IMR-90 (cell line): ENCODE measurements around the gene TCP1. TPM values are rescaled to one million over a fixed set of nuclear protein-coding genes. Genes with fewer than 3 reads are reported as not detected.

Source experiments
- ATAC-seq: fragments of 200-7000 bp; cut with Tn5 transposase; 2 replicates; pipeline ENCODE4 v1.9.1; 2020; ENCODE audit warnings: low read depth, mild to moderate bottlenecking, moderate library complexity
- BruUV-seq: library from RNA; stranded (reverse); fragments of 400-500 nt; replicated peaks from 2 replicates; lab custom pipeline; 2021; lab: Mats Ljungman, UMichigan
- CTCF ChIA-PET: fragments of 300-600 bp; formaldehyde crosslinking; extraction: SDS; loops from one replicate; lab custom pipeline; 2021; ENCODE audit warnings: antibody characterized with exemption; lab: Yijun Ruan, JAX
- POLR2A ChIA-PET: fragments of 300-600 bp; sonication (Branson Sonifier 250); formaldehyde crosslinking; loops from one replicate; lab custom pipeline; 2022; ENCODE audit warnings: antibody characterized with exemption; ENCODE audit not compliant: unreplicated experiment; lab: Charles Lee
- DNase-seq: peaks from one replicate; pipeline ENCODE4 v3.0.0; 2013
- H2AFZ ChIP-seq: replicated peaks from 2 replicates; pipeline ENCODE3; 2013; ENCODE audit warnings: low read length, mild to moderate bottlenecking; ENCODE audit not compliant: poor library complexity
- H2AK5ac ChIP-seq: 2 replicates; pipeline ENCODE4 v1.6.1; 2013; ENCODE audit warnings: low read depth, low read length, inconsistent platforms
- H2AK9ac ChIP-seq: replicated peaks from 2 replicates; pipeline ENCODE3; 2013; ENCODE audit warnings: mild to moderate bottlenecking, low read depth, low read length, moderate library complexity; ENCODE audit not compliant: poor library complexity
- H2BK120ac ChIP-seq: 2 replicates; pipeline ENCODE4 v1.6.1; 2013; ENCODE audit warnings: low read depth, low read length, inconsistent platforms
- H2BK15ac ChIP-seq: 3 replicates; pipeline ENCODE4 v1.6.1; 2013; ENCODE audit warnings: low read depth, low read length, inconsistent platforms
- H2BK20ac ChIP-seq: 2 replicates; pipeline ENCODE4 v1.6.1; 2013; ENCODE audit warnings: low read depth, mild to moderate bottlenecking, inconsistent platforms, low read length, moderate library complexity
- H2BK5ac ChIP-seq: 2 replicates; pipeline ENCODE4 v1.6.1; 2013; ENCODE audit warnings: mild to moderate bottlenecking, low read depth, low read length, inconsistent platforms; ENCODE audit not compliant: poor library complexity, severe bottlenecking
- H3K14ac ChIP-seq: replicated peaks from 2 replicates; pipeline ENCODE4 v1.6.1; 2013; ENCODE audit warnings: low read depth, low read length, inconsistent platforms
- H3K18ac ChIP-seq: 2 replicates; pipeline ENCODE4 v1.6.1; 2013; ENCODE audit warnings: low read depth, low read length, control low read depth
- H3K23ac ChIP-seq: 2 replicates; pipeline ENCODE4 v1.6.1; 2013; ENCODE audit warnings: low read depth, low read length, inconsistent platforms
- H3K27ac ChIP-seq: 2 replicates; pipeline ENCODE4 v1.5.1; 2013; ENCODE audit warnings: mild to moderate bottlenecking, control low read depth, low read length; ENCODE audit not compliant: insufficient read depth
- H3K27me3 ChIP-seq: 2 replicates; pipeline ENCODE4 v1.6.1; 2013; ENCODE audit warnings: low read length; ENCODE audit not compliant: control insufficient read depth, insufficient read depth
- H3K36me3 ChIP-seq: 2 replicates; pipeline ENCODE4 v1.6.1; 2013; ENCODE audit warnings: low read length, mixed read lengths; ENCODE audit not compliant: control insufficient read depth, insufficient read depth
- H3K4ac ChIP-seq: 2 replicates; pipeline ENCODE4 v1.6.1; 2013; ENCODE audit warnings: low read depth, low read length, inconsistent platforms
- H3K4me1 ChIP-seq: 2 replicates; pipeline ENCODE4 v1.6.1; 2013; ENCODE audit warnings: low read length, mixed read lengths; ENCODE audit not compliant: control insufficient read depth, insufficient read depth
- H3K4me2 ChIP-seq: 2 replicates; pipeline ENCODE4 v1.6.1; 2013; ENCODE audit warnings: low read depth, mild to moderate bottlenecking, control low read depth, low read length, moderate library complexity
- H3K4me3 ChIP-seq: 2 replicates; pipeline ENCODE4 v1.5.1; 2013; ENCODE audit warnings: low read depth, mild to moderate bottlenecking, control low read depth, low read length, moderate library complexity; ENCODE audit not compliant: insufficient read depth
- H3K56ac ChIP-seq: 2 replicates; pipeline ENCODE4 v1.6.1; 2013; ENCODE audit warnings: low read length, inconsistent platforms; ENCODE audit not compliant: insufficient read depth; ENCODE audit errors: extremely low read depth
- H3K79me1 ChIP-seq, 2 experiments: 2 replicates each; pipeline ENCODE4 v1.6.1; 2013; ENCODE audit warnings: low read length in 2 of 2, inconsistent platforms in 1 of 2, low read depth in 1 of 2
- H3K9ac ChIP-seq: 2 replicates; pipeline ENCODE4 v1.6.1; 2013; ENCODE audit warnings: low read depth, low read length, control low read depth
- H3K9me1 ChIP-seq: 2 replicates; pipeline ENCODE4 v1.6.1; 2013; ENCODE audit warnings: low read length, inconsistent platforms; ENCODE audit not compliant: insufficient read depth
- H3K9me3 ChIP-seq: 2 replicates; pipeline ENCODE4 v1.6.1; 2013; ENCODE audit warnings: low read length; ENCODE audit not compliant: control insufficient read depth, insufficient read depth
- H4K20me1 ChIP-seq: 2 replicates; pipeline ENCODE4 v1.6.1; 2013; ENCODE audit warnings: low read length, inconsistent platforms; ENCODE audit not compliant: insufficient read depth
- H4K5ac ChIP-seq: 2 replicates; pipeline ENCODE4 v1.6.1; 2013; ENCODE audit warnings: mild to moderate bottlenecking, low read depth, low read length, control low read depth
- H4K8ac ChIP-seq, 2 experiments: 2 replicates each; pipeline ENCODE4 v1.6.1; 2013; ENCODE audit warnings: low read depth in 2 of 2, low read length in 2 of 2, control low read depth in 1 of 2, inconsistent platforms in 1 of 2
- H4K91ac ChIP-seq: 2 replicates; pipeline ENCODE4 v1.6.1; 2013; ENCODE audit warnings: low read depth, low read length, inconsistent platforms; ENCODE audit not compliant: insufficient read depth
- BHLHE40 ChIP-seq: fragments of 150-350 bp; IDR thresholded peaks from 2 replicates; pipeline ENCODE4 v1.6.1; 2016; ENCODE audit warnings: mild to moderate bottlenecking, low read depth, low read length
- CEBPB ChIP-seq: IDR thresholded peaks from 2 replicates; pipeline ENCODE4 v1.6.1; 2012; ENCODE audit warnings: low read depth, low read length, improper control_type of control experiment
- ELK1 ChIP-seq: fragments of 150-350 bp; IDR thresholded peaks from 2 replicates; pipeline ENCODE4 v1.6.1; 2016; ENCODE audit warnings: low read depth, mild to moderate bottlenecking, low read length, moderate library complexity, borderline replicate concordance
- FOS ChIP-seq: fragments of 150-350 bp; IDR thresholded peaks from 2 replicates; pipeline ENCODE4 v1.6.1; 2016; ENCODE audit warnings: low read depth, low read length
- MAFK ChIP-seq: IDR thresholded peaks from 2 replicates; pipeline ENCODE4 v1.6.1; 2012; ENCODE audit warnings: low read depth, low read length, improper control_type of control experiment
- MAZ ChIP-seq: IDR thresholded peaks from 2 replicates; pipeline ENCODE4 v1.6.1; 2012; ENCODE audit warnings: low read depth, mild to moderate bottlenecking, low read length, improper control_type of control experiment, moderate library complexity, borderline replicate concordance
- MXI1 ChIP-seq: IDR thresholded peaks from 2 replicates; pipeline ENCODE4 v1.6.1; 2012; ENCODE audit warnings: low read depth, mild to moderate bottlenecking, low read length, moderate library complexity, borderline replicate concordance
- NFE2L2 ChIP-seq: fragments of 150-350 bp; IDR thresholded peaks from 2 replicates; pipeline ENCODE4 v1.6.1; 2016; ENCODE audit warnings: low read depth, mild to moderate bottlenecking, low read length
- POLR2A ChIP-seq: IDR thresholded peaks from 2 replicates; pipeline ENCODE4 v1.6.1; 2012; ENCODE audit warnings: mild to moderate bottlenecking, low read depth, low read length
- RFX5 ChIP-seq: IDR thresholded peaks from 2 replicates; pipeline ENCODE4 v1.8.0; 2012; ENCODE audit warnings: low read depth, mild to moderate bottlenecking, low read length, moderate library complexity
- SMC3 ChIP-seq: fragments of 150-350 bp; IDR thresholded peaks from 2 replicates; pipeline ENCODE4 v1.6.1; 2016; ENCODE audit warnings: low read depth, mild to moderate bottlenecking, antibody characterized with exemption, low read length, moderate library complexity
- USF2 ChIP-seq: fragments of 150-350 bp; IDR thresholded peaks from 2 replicates; pipeline ENCODE4 v1.6.1; 2017; ENCODE audit warnings: mild to moderate bottlenecking, antibody characterized with exemption, low read length, low read depth
- WGBS, 2 experiments: methylation state at CpG; one replicate each; pipeline versions ENCODE4 v1.1.5 to v1.1.7; 2013; ENCODE audit warnings: missing lambda C conversion rate in 2 of 2; ENCODE audit not compliant: insufficient read length in 1 of 2; ENCODE audit errors: extremely low coverage in 2 of 2; 5-methylcytosine and 5-hydroxymethylcytosine counted together
- dilution Hi-C: fragments of 300-500 bp; cut with HindIII; formaldehyde crosslinking; loops from one replicate; pipeline ENCODE4 v1.14.3; 2018; ENCODE audit warnings: low sequenced_read_pairs; ENCODE audit not compliant: unreplicated experiment
- in situ Hi-C: fragments of 300-500 bp; cut with MboI; formaldehyde crosslinking; loops from 3 replicates; pipeline ENCODE4 v1.14.3; 2019; ENCODE audit warnings: low sequenced_read_pairs, inconsistent platforms, mixed read lengths
- intact Hi-C: fragments of 100-400 bp; cut with micrococcal nuclease; formaldehyde crosslinking; loops from 2 replicates; pipeline ENCODE4 v1.10.0; 2022
- polyA plus RNA-seq, 3 experiments: library from polyadenylated mRNA; depleted of rRNA; stranded (reverse); fragments of >200 nt; gene quantifications; 2 replicates each; pipeline ENCODE4 v1.2.3, GENCODE V29; 2012; ENCODE audit warnings: low replicate concordance in 1 of 3
- total RNA-seq: library from RNA; depleted of rRNA; stranded (reverse); fragments of >200 nt; gene quantifications from 2 replicates; pipeline ENCODE4 v1.2.3, GENCODE V29; 2012

Gene TCP1
- total and polyA plus RNA-seq, 2 of the 4 experiments (the other 2 are of a cell fraction): 119 to 576 TPM

- ATAC-seq (no peak), DNase-seq (no peak)
- Histone ChIP-seq H2BK5ac (no peak overlapping the region), H3K79me1 (peaks cover 11% of the 10 kb centered on the region in 2 experiments), H3K23ac (no peak overlapping the region), H3K9me3 (no peaks in the 10 kb centered on the region), H3K4ac (no peak overlapping the region), H3K9me1 (no peaks in the 10 kb centered on the region), H3K4me1 (no peaks in the 10 kb centered on the region), H3K14ac (no peak overlapping the region), H2AFZ (no peak overlapping the region), H3K56ac (no peak overlapping the region), H3K18ac (no peak overlapping the region), H3K27me3 (no peaks in the 10 kb centered on the region), H2BK15ac (no peak overlapping the region), H3K4me3 (no peak overlapping the region), H4K20me1 (no peaks in the 10 kb centered on the region), H3K36me3 (peaks cover 43% of the 10 kb centered on the region), H3K9ac (no peak overlapping the region), H4K8ac (no peak overlapping the region), H2BK120ac (no peak overlapping the region), H3K27ac (no peak overlapping the region), H2BK20ac (no peak overlapping the region), H4K91ac (no peak overlapping the region), H2AK5ac (no peak overlapping the region), H4K5ac (no peak overlapping the region), H2AK9ac (no peak overlapping the region), H3K4me2 (no peak overlapping the region)
- in situ Hi-C loops: no loop called here
- BruUV-seq: no TSS peak
- dilution Hi-C loops: no loop called here
- intact Hi-C loops: no loop called here
- CTCF ChIA-PET: no interaction called here
- TF ChIP-seq USF2 (no peak), RFX5 (no peak), MAZ (no peak), NFE2L2 (no peak), MXI1 (no peak), BHLHE40 (no peak), SMC3 (no peak), POLR2A (no peak), MAFK (no peak), ELK1 (no peak), FOS (no peak), CEBPB (no peak)
- WGBS, 2 experiments: no CpG with 5 or more reads among the region's 3 CpGs
- POLR2A ChIA-PET: no interaction called here
These were observed 10.8 kb downstream of the TCP1 start for GRCh38 chr6:159778542-159779103.
